SK-N-SH (cell line): Measurements from ENCODE around the gene RASSF3. TPM values are rescaled to one million over a fixed set of nuclear protein-coding genes. Genes with fewer than 3 reads are reported as not detected.

Experiments
- CTCF ChIA-PET: fragments of 300-600, 350-600 bp; formaldehyde crosslinking; extraction: SDS; loops from one replicate; lab custom pipeline; 2021; lab: Yijun Ruan, JAX
- POLR2A ChIA-PET: fragments of 350-600 bp; sonication (Branson Sonifier 250); formaldehyde crosslinking; extraction: SDS; loops from one replicate; lab custom pipeline; 2020; ENCODE audit warnings: antibody characterized with exemption, inconsistent platforms; lab: Yijun Ruan, JAX
- DNase-seq: peaks from one replicate; pipeline ENCODE4 v3.0.0; 2012
- H2AFZ ChIP-seq: fragments of 200-600 bp; sonication (generic); 2 replicates; pipeline ENCODE4 v1.8.1; 2016; ENCODE audit warnings: antibody characterized with exemption, mild to moderate bottlenecking, low read depth
- H3F3A ChIP-seq: fragments of 200-600 bp; sonication (generic); replicated peaks from 2 replicates; pipeline ENCODE3; 2016; ENCODE audit warnings: antibody characterized with exemption, mild to moderate bottlenecking; ENCODE audit not compliant: insufficient read depth
- H3K27ac ChIP-seq, 2 experiments: fragments of 200-500 bp in 1 of 2; fragments of 200-600 bp in 1 of 2; sonication (Bioruptor generic) in 1 of 2; sonication (generic), shearing (Covaris generic) in 1 of 2; 2 replicates each; pipeline versions ENCODE4 v1.5.1 to v1.6.1; 2014 to 2016; ENCODE audit warnings: low read depth in 2 of 2, inconsistent platforms in 1 of 2, low read length in 1 of 2, mild to moderate bottlenecking in 1 of 2, mixed read lengths in 1 of 2
- H3K27me3 ChIP-seq: fragments of 200-600 bp; sonication (generic), shearing (Covaris generic); 2 replicates; pipeline ENCODE4 v1.6.1; 2016; ENCODE audit warnings: mixed run types; ENCODE audit not compliant: insufficient read depth
- H3K36me3 ChIP-seq, 2 experiments: fragments of 200-500 bp in 1 of 2; fragments of 200-600 bp in 1 of 2; sonication (Bioruptor generic) in 1 of 2; sonication (generic) in 1 of 2; replicated peaks in 1 of 2; 2 replicates each; pipeline versions ENCODE3 to v1.5.1; 2014 to 2016; ENCODE audit warnings: low read length in 1 of 2, mild to moderate bottlenecking in 1 of 2; ENCODE audit not compliant: insufficient read depth in 2 of 2, control insufficient read depth in 1 of 2
- H3K4me1 ChIP-seq, 2 experiments: fragments of 200-500 bp in 1 of 2; fragments of 200-600 bp in 1 of 2; sonication (Bioruptor generic) in 1 of 2; sonication (generic), shearing (Covaris generic) in 1 of 2; 2 replicates each; pipeline versions ENCODE4 v1.5.1 to v1.6.1; 2014 to 2016; ENCODE audit warnings: low read depth in 1 of 2, low read length in 1 of 2, mixed run types in 1 of 2; ENCODE audit not compliant: insufficient read depth in 2 of 2, control insufficient read depth in 1 of 2
- H3K4me2 ChIP-seq: fragments of 200-600 bp; sonication (generic), shearing (Covaris generic); 2 replicates; pipeline ENCODE4 v1.6.1; 2017; ENCODE audit warnings: mixed run types
- H3K4me3 ChIP-seq, 2 experiments: fragments of 200-500 bp in 1 of 2; fragments of 200-600 bp in 1 of 2; sonication (Bioruptor generic) in 1 of 2; sonication (generic), shearing (Covaris generic) in 1 of 2; 2 replicates each; pipeline versions ENCODE4 v1.5.1 to v1.8.1; 2014 to 2016; ENCODE audit warnings: low read depth in 2 of 2, inconsistent platforms in 1 of 2, low read length in 1 of 2, mild to moderate bottlenecking in 1 of 2, mixed read lengths in 1 of 2, moderate library complexity in 1 of 2
- H3K79me2 ChIP-seq: fragments of 200-600 bp; sonication (generic); 2 replicates; pipeline ENCODE4 v1.8.1; 2017; ENCODE audit warnings: mild to moderate bottlenecking; ENCODE audit not compliant: insufficient read depth
- H3K9ac ChIP-seq: fragments of 200-600 bp; sonication (generic); 2 replicates; pipeline ENCODE4 v1.6.1; 2017; ENCODE audit warnings: mixed run types
- H3K9me2 ChIP-seq: fragments of 200-600 bp; sonication (generic); 2 replicates; pipeline ENCODE4 v1.6.1; 2017; ENCODE audit warnings: mixed run types
- H3K9me3 ChIP-seq: fragments of 200-600 bp; sonication (generic); 2 replicates; pipeline ENCODE4 v1.6.1; 2017; ENCODE audit warnings: mixed run types, mild to moderate bottlenecking, moderate library complexity
- H4K20me1 ChIP-seq: fragments of 200-600 bp; sonication (generic); 2 replicates; pipeline ENCODE4 v1.6.1; 2017; ENCODE audit warnings: mild to moderate bottlenecking, mixed run types; ENCODE audit not compliant: insufficient read depth
- CTCF ChIP-seq: fragments of 200-600 bp; sonication (generic); IDR thresholded peaks from 2 replicates; pipeline ENCODE4 v1.6.1; 2017; ENCODE audit warnings: antibody characterized with exemption, mild to moderate bottlenecking, moderate library complexity
- ELF1 ChIP-seq: IDR thresholded peaks from 2 replicates; pipeline ENCODE4 v1.4.0; 2012
- EP300 ChIP-seq, 2 experiments: IDR thresholded peaks; 2 replicates each; pipeline versions ENCODE4 v1.4.0 to v1.6.1; 2012; ENCODE audit warnings: borderline replicate concordance in 1 of 2, low read depth in 1 of 2, low read length in 1 of 2
- GABPA ChIP-seq: IDR thresholded peaks from 2 replicates; pipeline ENCODE4 v1.4.0; 2012; ENCODE audit warnings: low read depth, mild to moderate bottlenecking
- NFIC ChIP-seq: IDR thresholded peaks from 2 replicates; pipeline ENCODE4 v1.4.0; 2012; ENCODE audit warnings: borderline replicate concordance
- NRF1 ChIP-seq: IDR thresholded peaks from 2 replicates; pipeline ENCODE4 v1.6.1; 2012; ENCODE audit warnings: low read depth, mild to moderate bottlenecking, low read length
- RFX5 ChIP-seq: IDR thresholded peaks from 2 replicates; pipeline ENCODE4 v1.6.1; 2012; ENCODE audit warnings: mild to moderate bottlenecking, improper control_type of control experiment, low read length
- RXRA ChIP-seq: IDR thresholded peaks from 2 replicates; pipeline ENCODE4 v1.4.0; 2012; ENCODE audit warnings: low read depth, mild to moderate bottlenecking, borderline replicate concordance
- SMC3 ChIP-seq: IDR thresholded peaks from 2 replicates; pipeline ENCODE4 v1.6.1; 2012; ENCODE audit warnings: low read depth, low read length, improper control_type of control experiment
- TAF1 ChIP-seq: IDR thresholded peaks from 2 replicates; pipeline ENCODE4 v1.6.1; 2012; ENCODE audit warnings: low read depth, mild to moderate bottlenecking, low read length, moderate library complexity, borderline replicate concordance
- polyA plus RNA-seq, 3 experiments: library from polyadenylated mRNA; depleted of rRNA; stranded (reverse); fragments of >200 nt; gene quantifications; 2 replicates each; pipeline ENCODE4 v1.2.3, GENCODE V29; 2012
- TF ChIP-seq, protein P1 (sequence below): IDR thresholded peaks from 2 replicates; pipeline ENCODE4 v1.4.0; 2012; ENCODE audit warnings: low read depth, borderline replicate concordance
- TF ChIP-seq, protein P2 (sequence below): IDR thresholded peaks from 2 replicates; pipeline ENCODE4 v1.4.0; 2012; ENCODE audit warnings: low read depth, borderline replicate concordance

Gene RASSF3
- polyA plus RNA-seq, 1 of the 3 experiments (the other 2 are of a cell fraction), result 11.1 TPM

DNA sequence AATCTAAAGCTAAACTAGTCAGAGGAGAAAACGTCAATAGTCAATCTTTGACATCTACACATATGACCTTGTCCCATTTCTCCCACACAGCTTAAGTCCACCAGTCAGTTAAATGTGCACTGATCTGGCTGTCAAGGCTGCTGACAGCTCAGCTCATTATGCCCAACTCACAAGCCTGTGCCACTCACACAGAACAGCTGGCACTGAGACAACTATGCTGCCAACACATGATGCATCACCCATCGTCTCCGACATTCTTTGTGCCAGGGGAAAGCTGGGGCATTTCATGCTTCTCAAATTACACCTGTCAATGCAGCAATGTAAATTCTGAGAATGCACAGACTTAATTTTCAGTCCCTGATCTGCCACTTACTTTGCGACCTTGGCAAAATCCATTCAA lies 123.6 kb downstream of the RASSF3 start (continued):
- TF ChIP-seq GABPA (no peak), EP300 (IDR thresholded peaks at IDR 0.05; ENCODE audit: borderline replicate concordance in 1 of 2, low read depth in 1 of 2, low read length in 1 of 2) (peak in 1 of 2 experiments; percentile 88; a peak in 1 of 4 replicates), TAF1 (no peak)
- TF ChIP-seq, protein P1, sequence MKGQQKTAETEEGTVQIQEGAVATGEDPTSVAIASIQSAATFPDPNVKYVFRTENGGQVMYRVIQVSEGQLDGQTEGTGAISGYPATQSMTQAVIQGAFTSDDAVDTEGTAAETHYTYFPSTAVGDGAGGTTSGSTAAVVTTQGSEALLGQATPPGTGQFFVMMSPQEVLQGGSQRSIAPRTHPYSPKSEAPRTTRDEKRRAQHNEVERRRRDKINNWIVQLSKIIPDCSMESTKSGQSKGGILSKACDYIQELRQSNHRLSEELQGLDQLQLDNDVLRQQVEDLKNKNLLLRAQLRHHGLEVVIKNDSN, result no peak; the same call in 1 of the 2 replicates
- TF ChIP-seq, protein P2, sequence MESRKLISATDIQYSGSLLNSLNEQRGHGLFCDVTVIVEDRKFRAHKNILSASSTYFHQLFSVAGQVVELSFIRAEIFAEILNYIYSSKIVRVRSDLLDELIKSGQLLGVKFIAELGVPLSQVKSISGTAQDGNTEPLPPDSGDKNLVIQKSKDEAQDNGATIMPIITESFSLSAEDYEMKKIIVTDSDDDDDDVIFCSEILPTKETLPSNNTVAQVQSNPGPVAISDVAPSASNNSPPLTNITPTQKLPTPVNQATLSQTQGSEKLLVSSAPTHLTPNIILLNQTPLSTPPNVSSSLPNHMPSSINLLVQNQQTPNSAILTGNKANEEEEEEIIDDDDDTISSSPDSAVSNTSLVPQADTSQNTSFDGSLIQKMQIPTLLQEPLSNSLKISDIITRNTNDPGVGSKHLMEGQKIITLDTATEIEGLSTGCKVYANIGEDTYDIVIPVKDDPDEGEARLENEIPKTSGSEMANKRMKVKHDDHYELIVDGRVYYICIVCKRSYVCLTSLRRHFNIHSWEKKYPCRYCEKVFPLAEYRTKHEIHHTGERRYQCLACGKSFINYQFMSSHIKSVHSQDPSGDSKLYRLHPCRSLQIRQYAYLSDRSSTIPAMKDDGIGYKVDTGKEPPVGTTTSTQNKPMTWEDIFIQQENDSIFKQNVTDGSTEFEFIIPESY, result peak; percentile 71; the same call in 1 of the 2 replicates

DNA sequence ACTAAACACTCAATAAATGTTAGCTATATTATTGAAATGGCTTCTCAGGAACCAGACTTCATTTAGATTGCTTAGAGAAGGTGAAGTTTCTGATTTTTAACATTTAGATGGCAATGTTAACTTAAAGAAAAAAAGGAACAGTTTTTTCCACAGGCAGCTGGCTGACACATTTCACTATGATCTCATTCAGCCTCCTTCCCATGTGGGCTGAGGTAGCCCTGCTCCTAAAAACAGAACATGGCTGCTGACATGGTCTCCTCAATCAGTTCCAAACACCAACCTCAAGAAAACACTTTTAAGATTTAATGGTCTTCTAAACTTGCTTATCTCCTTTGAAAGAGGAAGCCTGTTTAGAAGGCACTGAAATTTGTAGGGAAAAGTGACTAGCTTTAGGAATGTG lies 125.1 kb downstream of the RASSF3 start:
- ChIA-PET CTCF (interaction anchor here (1.5 kb wide), 1 partner anchor 37 kb away, joined by 3 read pairs; no protein-coding TSS in a partner anchor), POLR2A (no interaction called here)
- H3K9me3 ChIP-seq, result no peaks in the 10 kb centered on the region
- no peaks in the 10 kb centered on the region for H4K20me1 ChIP-seq
- no peaks in the 10 kb centered on the region for H3K27me3 ChIP-seq
- H2AFZ ChIP-seq, result no peak overlapping the region
- H3K36me3 ChIP-seq, result peaks cover 35 to 60% of the 10 kb centered on the region in 2 experiments
- peaks cover 5 to 16% of the 10 kb centered on the region in 2 experiments for H3K4me1 ChIP-seq
- no peak overlapping the region for H3K27ac ChIP-seq
- H3K4me3 ChIP-seq, result no peak overlapping the region
- no peak overlapping the region for H3K9ac ChIP-seq
- H3F3A ChIP-seq, result peaks cover 21% of the 10 kb centered on the region
- DNase-seq, result no peak
- no peak for TF ChIP-seq CTCF
- TF ChIP-seq SMC3, result no peak
- no peak for TF ChIP-seq RFX5
- TF ChIP-seq RXRA, result no peak
- no peak for TF ChIP-seq ELF1
- TF ChIP-seq GABPA, result no peak
- no peak for TF ChIP-seq NFIC
- TF ChIP-seq NRF1, result no peak
- H3K79me2 ChIP-seq, result no peaks in the 10 kb centered on the region
- no peak overlapping the region for H3K4me2 ChIP-seq
- H3K9me2 ChIP-seq, result no peaks in the 10 kb centered on the region
